Mesendoderm (in vitro differentiated cells): ENCODE measurements around the gene COX19.

Experiments
- DNase-seq: peaks from one replicate; pipeline ENCODE4 v3.0.0; 2013
- H2AK5ac ChIP-seq: 2 replicates; pipeline ENCODE4 v1.6.1; 2013; ENCODE audit warnings: low read length, inconsistent platforms
- H2BK120ac ChIP-seq: 2 replicates; pipeline ENCODE4 v1.6.1; 2013; ENCODE audit warnings: low read depth, mild to moderate bottlenecking, low read length, moderate library complexity, mixed read lengths
- H2BK15ac ChIP-seq: replicated peaks from 2 replicates; pipeline ENCODE4 v1.6.1; 2013; ENCODE audit warnings: low read depth, mild to moderate bottlenecking, moderate library complexity
- H2BK5ac ChIP-seq: 2 replicates; pipeline ENCODE4 v1.6.1; 2013; ENCODE audit warnings: low read length, inconsistent platforms
- H3K18ac ChIP-seq: 2 replicates; pipeline ENCODE4 v1.6.1; 2013; ENCODE audit warnings: mild to moderate bottlenecking, low read length, mixed read lengths
- H3K23ac ChIP-seq: one replicate; pipeline ENCODE4 v1.6.1; 2013; ENCODE audit warnings: low read length
- H3K27ac ChIP-seq: 2 replicates; pipeline ENCODE4 v1.5.1; 2013; ENCODE audit warnings: low read depth, mild to moderate bottlenecking, inconsistent platforms, low read length, moderate library complexity
- H3K27me3 ChIP-seq: 2 replicates; pipeline ENCODE4 v1.6.1; 2013; ENCODE audit warnings: low read length, control low read depth, mild to moderate bottlenecking, inconsistent platforms; ENCODE audit not compliant: insufficient read depth, poor library complexity
- H3K36me3 ChIP-seq: 2 replicates; pipeline ENCODE4 v1.6.1; 2013; ENCODE audit warnings: low read length, inconsistent platforms; ENCODE audit not compliant: control insufficient read depth, insufficient read depth
- H3K4ac ChIP-seq: one replicate; pipeline ENCODE4 v1.6.1; 2013; ENCODE audit warnings: low read depth, mild to moderate bottlenecking, low read length, moderate library complexity
- H3K4me1 ChIP-seq: 2 replicates; pipeline ENCODE4 v1.6.1; 2013; ENCODE audit warnings: low read depth, low read length, inconsistent platforms; ENCODE audit not compliant: control insufficient read depth
- H3K4me2 ChIP-seq: 2 replicates; pipeline ENCODE4 v1.6.1; 2013; ENCODE audit warnings: low read length
- H3K4me3 ChIP-seq: 2 replicates; pipeline ENCODE4 v1.5.1; 2013; ENCODE audit warnings: mild to moderate bottlenecking, low read length
- H3K56ac ChIP-seq: one replicate; pipeline ENCODE4 v1.6.1; 2013; ENCODE audit warnings: low read length
- H3K79me1 ChIP-seq: 2 replicates; pipeline ENCODE4 v1.6.1; 2013; ENCODE audit warnings: low read length, inconsistent platforms
- H3K79me2 ChIP-seq: 2 replicates; pipeline ENCODE4 v1.6.1; 2013; ENCODE audit warnings: mild to moderate bottlenecking, low read length; ENCODE audit not compliant: control insufficient read depth, insufficient read depth
- H3K9ac ChIP-seq: 2 replicates; pipeline ENCODE4 v1.6.1; 2013; ENCODE audit warnings: low read length, inconsistent platforms
- H4K5ac ChIP-seq: one replicate; pipeline ENCODE4 v1.6.1; 2013; ENCODE audit warnings: low read length
- H4K8ac ChIP-seq: one replicate; pipeline ENCODE4 v1.6.1; 2013; ENCODE audit warnings: low read depth, mild to moderate bottlenecking, control low read depth, low read length, moderate library complexity
- WGBS: extraction: QIAGEN DNeasy Blood & Tissue Kit; methylation state at CpG from one replicate; pipeline ENCODE4 v1.1.7; 2013; ENCODE audit warnings: low lambda C conversion rate, missing lambda C conversion rate; ENCODE audit not compliant: insufficient coverage; ENCODE audit errors: extremely low coverage; 5-methylcytosine and 5-hydroxymethylcytosine counted together

Gene COX19

GRCh38 chr7:937856-938484, 37.4 kb downstream of the COX19 start:
- no peaks in the 10 kb centered on the region for H3K79me1 ChIP-seq
- no peak overlapping the region for H4K5ac ChIP-seq
- no peak for DNase-seq
- H2BK120ac ChIP-seq: no peak overlapping the region
- H3K4me2 ChIP-seq: no peak overlapping the region
- WGBS: no CpG with 5 or more reads among the region's 16 CpGs
- no peak overlapping the region for H3K9ac ChIP-seq
- no peaks in the 10 kb centered on the region for H3K4me1 ChIP-seq
- H3K27ac ChIP-seq: no peak overlapping the region
- no peak overlapping the region for H4K8ac ChIP-seq
- no peak overlapping the region for H2BK15ac ChIP-seq
- no peak overlapping the region for H2BK5ac ChIP-seq
- no peak overlapping the region for H2AK5ac ChIP-seq
- no peaks in the 10 kb centered on the region for H3K36me3 ChIP-seq
- H3K4ac ChIP-seq: no peak overlapping the region
- H3K23ac ChIP-seq: no peak overlapping the region
- H3K56ac ChIP-seq: no peak overlapping the region
- no peak overlapping the region for H3K18ac ChIP-seq
- no peak overlapping the region for H3K4me3 ChIP-seq
- H3K79me2 ChIP-seq: no peaks in the 10 kb centered on the region
- H3K27me3 ChIP-seq: no peaks in the 10 kb centered on the region

DNA sequence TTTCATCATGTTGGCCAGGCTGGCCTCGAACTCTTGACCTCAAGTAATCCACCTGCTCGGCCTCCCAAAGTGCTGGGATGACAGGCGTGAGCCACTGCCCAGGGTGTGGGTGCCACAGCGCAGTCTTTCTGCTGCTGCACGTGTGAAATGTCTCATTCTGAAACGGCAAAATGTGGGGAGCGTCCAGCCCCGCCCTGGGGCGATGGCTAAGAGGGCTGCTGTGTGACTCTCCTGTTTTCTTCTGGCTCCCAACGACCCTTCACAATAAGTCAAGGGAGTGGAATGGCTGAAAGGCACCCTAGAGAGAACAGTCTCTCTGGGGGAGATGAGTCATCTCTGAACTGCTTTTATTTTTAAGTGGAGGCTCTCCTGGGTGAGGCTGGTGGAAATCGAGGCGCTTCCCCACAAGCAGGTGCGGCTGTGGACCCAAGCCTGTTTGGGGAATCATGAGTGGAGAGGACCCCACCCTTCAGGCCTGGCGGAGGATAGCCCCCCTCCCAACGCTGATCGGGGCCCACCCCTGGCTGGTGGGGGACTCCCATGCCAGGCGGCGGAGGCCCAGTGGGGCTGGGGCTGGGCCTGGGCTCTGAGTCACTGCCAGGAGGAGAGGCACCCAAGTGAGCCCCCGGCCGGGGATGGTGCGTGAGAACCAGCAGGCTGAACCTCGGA, 38.8 kb downstream of the COX19 start:
- H4K8ac ChIP-seq: no peak overlapping the region
- H3K9ac ChIP-seq: no peak overlapping the region
- no peak overlapping the region for H3K18ac ChIP-seq
- DNase-seq: peak; percentile 50
- H3K36me3 ChIP-seq: no peaks in the 10 kb centered on the region
- H3K4ac ChIP-seq: no peak overlapping the region
- H3K79me1 ChIP-seq: no peaks in the 10 kb centered on the region
- H3K4me1 ChIP-seq: no peaks in the 10 kb centered on the region
- no peak overlapping the region for H3K4me2 ChIP-seq
- no peak overlapping the region for H2BK15ac ChIP-seq
- H4K5ac ChIP-seq: no peak overlapping the region
- H3K27ac ChIP-seq: no peak overlapping the region
- no peak overlapping the region for H3K23ac ChIP-seq
- no peak overlapping the region for H3K56ac ChIP-seq
- H2AK5ac ChIP-seq: no peak overlapping the region
- H3K79me2 ChIP-seq: no peaks in the 10 kb centered on the region
- H3K27me3 ChIP-seq: no peaks in the 10 kb centered on the region
- no peak overlapping the region for H2BK5ac ChIP-seq
- no CpG with 5 or more reads among the region's 22 CpGs for WGBS
- no peak overlapping the region for H2BK120ac ChIP-seq
- no peak overlapping the region for H3K4me3 ChIP-seq

GRCh38 chr7:935874-936385, 39.4 kb downstream of the COX19 start:
- H4K8ac ChIP-seq: no peak overlapping the region
- no peak overlapping the region for H3K9ac ChIP-seq
- no peak overlapping the region for H3K4me2 ChIP-seq
- H2AK5ac ChIP-seq: no peak overlapping the region
- H2BK15ac ChIP-seq: no peak overlapping the region
- H3K27ac ChIP-seq: no peak overlapping the region
- no peak overlapping the region for H3K18ac ChIP-seq
- no peak overlapping the region for H2BK5ac ChIP-seq
- H3K36me3 ChIP-seq: no peaks in the 10 kb centered on the region
- no peak overlapping the region for H3K4ac ChIP-seq
- H2BK120ac ChIP-seq: no peak overlapping the region
- H3K27me3 ChIP-seq: no peaks in the 10 kb centered on the region
- H3K56ac ChIP-seq: no peak overlapping the region
- DNase-seq: no peak
- no CpG with 5 or more reads among the region's 28 CpGs for WGBS
- no peak overlapping the region for H3K23ac ChIP-seq
- no peak overlapping the region for H4K5ac ChIP-seq
- no peaks in the 10 kb centered on the region for H3K4me1 ChIP-seq
- no peaks in the 10 kb centered on the region for H3K79me2 ChIP-seq
- H3K4me3 ChIP-seq: no peak overlapping the region
- no peaks in the 10 kb centered on the region for H3K79me1 ChIP-seq

DNA sequence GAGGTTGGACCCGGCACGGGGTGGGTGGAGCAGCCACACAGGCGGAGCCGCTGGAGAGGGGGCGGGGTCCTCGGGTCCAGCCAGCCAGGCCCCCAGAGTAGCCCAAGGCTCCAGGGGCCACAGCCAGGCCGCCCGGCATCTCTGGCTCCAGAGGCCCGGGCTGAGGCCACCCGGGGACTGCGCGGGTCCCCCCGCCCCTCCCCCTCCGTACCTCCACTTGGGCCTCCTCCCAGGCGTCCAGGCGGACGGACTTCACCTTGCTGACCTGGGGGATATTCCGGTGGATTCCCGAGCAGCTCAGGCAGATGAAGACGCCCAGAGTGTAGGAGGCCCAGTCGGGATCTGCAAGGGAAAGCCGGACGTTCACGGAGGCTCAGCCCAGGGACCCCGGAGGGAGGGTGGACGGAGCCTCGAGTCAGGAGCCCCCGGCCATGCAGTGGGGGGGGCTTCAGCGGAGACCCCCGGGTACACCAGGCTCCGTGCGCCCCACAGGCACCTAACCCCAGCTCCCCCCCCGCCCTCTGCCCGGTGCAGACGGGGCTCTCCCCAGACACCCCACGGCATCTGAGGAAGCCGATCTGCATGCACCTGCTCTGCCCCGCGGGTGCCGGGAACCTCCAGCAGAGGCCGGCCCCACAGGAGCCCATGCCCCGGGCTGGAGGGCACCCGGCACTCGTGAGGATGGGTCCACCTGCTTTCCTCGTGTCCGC, 40.0 kb downstream of the COX19 start:
- no peak overlapping the region for H4K8ac ChIP-seq
- no peak overlapping the region for H2BK5ac ChIP-seq
- H3K4me1 ChIP-seq: no peaks in the 10 kb centered on the region
- H3K4me3 ChIP-seq: no peak overlapping the region
- H4K5ac ChIP-seq: no peak overlapping the region
- no peak overlapping the region for H3K4ac ChIP-seq
- no peaks in the 10 kb centered on the region for H3K36me3 ChIP-seq
- no peak overlapping the region for H2AK5ac ChIP-seq
- H2BK15ac ChIP-seq: no peak overlapping the region
- DNase-seq: no peak
- H3K23ac ChIP-seq: no peak overlapping the region
- no peaks in the 10 kb centered on the region for H3K79me2 ChIP-seq
- H3K27ac ChIP-seq: no peak overlapping the region
- no peak overlapping the region for H3K9ac ChIP-seq
- no peaks in the 10 kb centered on the region for H3K27me3 ChIP-seq
- no peak overlapping the region for H3K56ac ChIP-seq
- H3K79me1 ChIP-seq: no peaks in the 10 kb centered on the region
- no peak overlapping the region for H3K18ac ChIP-seq
- no CpG with 5 or more reads among the region's 46 CpGs for WGBS
- no peak overlapping the region for H2BK120ac ChIP-seq
- no peak overlapping the region for H3K4me2 ChIP-seq

- Histone ChIP-seq H3K27ac (no peak overlapping the region), H2BK5ac (no peak overlapping the region)
- no CpG with 5 or more reads among the region's 34 CpGs for WGBS
These were observed 40.7 kb downstream of the COX19 start for GRCh38 chr7:934469-935163.

More at GRCh38 chr7:934469-935163, 40.7 kb downstream of the COX19 start:
- Histone ChIP-seq H4K8ac (no peak overlapping the region), H2BK120ac (no peak overlapping the region), H3K18ac (no peak overlapping the region), H3K4me3 (no peak overlapping the region), H3K79me2 (no peaks in the 10 kb centered on the region), H3K4me2 (no peak overlapping the region), H2BK15ac (no peak overlapping the region), H3K36me3 (no peaks in the 10 kb centered on the region), H3K4me1 (no peaks in the 10 kb centered on the region), H4K5ac (no peak overlapping the region), H2AK5ac (no peak overlapping the region), H3K4ac (no peak overlapping the region), H3K9ac (no peak overlapping the region), H3K27me3 (no peaks in the 10 kb centered on the region), H3K23ac (no peak overlapping the region), H3K79me1 (no peaks in the 10 kb centered on the region), H3K56ac (no peak overlapping the region)
- no peak for DNase-seq
